Endodermal cell (in vitro differentiated cells): ENCODE data around the gene OCA2. TPM values are rescaled to one million over a fixed set of nuclear protein-coding genes. Genes with fewer than 3 reads are reported as not detected.

Experiments used
- DNase-seq: peaks from one replicate; pipeline ENCODE4 v3.0.0-alpha.2; 2017
- H3K27ac ChIP-seq: 2 replicates; pipeline ENCODE4 v1.5.1; 2013; ENCODE audit warnings: mild to moderate bottlenecking, low read depth, low read length, moderate library complexity
- H3K27me3 ChIP-seq: 2 replicates; pipeline ENCODE4 v1.6.1; 2013; ENCODE audit warnings: mild to moderate bottlenecking, low read length, moderate library complexity; ENCODE audit not compliant: insufficient read depth, control insufficient read depth, poor library complexity, severe bottlenecking
- H3K36me3 ChIP-seq: 2 replicates; pipeline ENCODE4 v1.7.0; 2013; ENCODE audit warnings: mild to moderate bottlenecking, low read length, moderate library complexity; ENCODE audit not compliant: control insufficient read depth, insufficient read depth
- H3K4me1 ChIP-seq: one replicate; pipeline ENCODE4 v1.7.0; 2013; ENCODE audit warnings: low read length; ENCODE audit not compliant: control insufficient read depth, insufficient read depth
- H3K4me3 ChIP-seq: 2 replicates; pipeline ENCODE4 v1.5.1; 2013; ENCODE audit warnings: mild to moderate bottlenecking, low read length, moderate library complexity
- H3K9ac ChIP-seq: 2 replicates; pipeline ENCODE4 v1.6.1; 2013; ENCODE audit warnings: mild to moderate bottlenecking, low read length, moderate library complexity; ENCODE audit not compliant: poor library complexity, severe bottlenecking; ENCODE audit errors: extremely low read depth
- H3K9me3 ChIP-seq: 2 replicates; pipeline ENCODE4 v1.6.1; 2013; ENCODE audit warnings: mild to moderate bottlenecking, low read length, moderate library complexity; ENCODE audit not compliant: control insufficient read depth
- H3K27ac Mint-ChIP-seq: 2 replicates; pipeline ENCODE4 v1.8.0; 2020; ENCODE audit warnings: mixed read lengths
- H3K27me3 Mint-ChIP-seq: 2 replicates; pipeline ENCODE4 v1.8.0; 2021; ENCODE audit warnings: mild to moderate bottlenecking, mixed read lengths; ENCODE audit not compliant: insufficient read depth
- H3K36me3 Mint-ChIP-seq: 2 replicates; pipeline ENCODE4 v1.8.0; 2020; ENCODE audit warnings: low read depth, mixed read lengths
- H3K4me1 Mint-ChIP-seq: 2 replicates; pipeline ENCODE4 v1.8.0; 2020; ENCODE audit warnings: mixed read lengths
- H3K4me3 Mint-ChIP-seq: 2 replicates; pipeline ENCODE4 v1.8.0; 2020; ENCODE audit warnings: mild to moderate bottlenecking, moderate library complexity, mixed read lengths
- H3K9me3 Mint-ChIP-seq: 2 replicates; pipeline ENCODE4 v1.8.0; 2020; ENCODE audit warnings: mild to moderate bottlenecking, mixed read lengths
- CTCF ChIP-seq: fragments of 200-600 bp; sonication (generic); conservative IDR thresholded peaks from 2 replicates; pipeline ENCODE4 v1.5.0; 2021; ENCODE audit warnings: antibody characterized with exemption, mild to moderate bottlenecking
- WGBS, 2 experiments: methylation state at CpG; one replicate each; pipeline versions ENCODE4 v1.1.5 to v1.1.7; 2013; ENCODE audit warnings: missing lambda C conversion rate in 2 of 2, mixed read lengths in 1 of 2; ENCODE audit not compliant: insufficient coverage in 1 of 2, insufficient read length in 1 of 2; 5-methylcytosine and 5-hydroxymethylcytosine counted together
- total RNA-seq, 2 donors: library from RNA; stranded (reverse); fragmentation: NEBNext Ultra II Directional in 1 of 2; extraction: Animal tissue kit (Norgen Biotek cat#: 25700) in 1 of 2; gene quantifications; 2 replicates in 1 of 2; 3 replicates in 1 of 2; pipeline ENCODE4 v1.2.1, GENCODE V29; 2021

OCA2 gene
- total RNA-seq, 2 donors from 2014 or later = 0.29 to 0.84 TPM

DNA sequence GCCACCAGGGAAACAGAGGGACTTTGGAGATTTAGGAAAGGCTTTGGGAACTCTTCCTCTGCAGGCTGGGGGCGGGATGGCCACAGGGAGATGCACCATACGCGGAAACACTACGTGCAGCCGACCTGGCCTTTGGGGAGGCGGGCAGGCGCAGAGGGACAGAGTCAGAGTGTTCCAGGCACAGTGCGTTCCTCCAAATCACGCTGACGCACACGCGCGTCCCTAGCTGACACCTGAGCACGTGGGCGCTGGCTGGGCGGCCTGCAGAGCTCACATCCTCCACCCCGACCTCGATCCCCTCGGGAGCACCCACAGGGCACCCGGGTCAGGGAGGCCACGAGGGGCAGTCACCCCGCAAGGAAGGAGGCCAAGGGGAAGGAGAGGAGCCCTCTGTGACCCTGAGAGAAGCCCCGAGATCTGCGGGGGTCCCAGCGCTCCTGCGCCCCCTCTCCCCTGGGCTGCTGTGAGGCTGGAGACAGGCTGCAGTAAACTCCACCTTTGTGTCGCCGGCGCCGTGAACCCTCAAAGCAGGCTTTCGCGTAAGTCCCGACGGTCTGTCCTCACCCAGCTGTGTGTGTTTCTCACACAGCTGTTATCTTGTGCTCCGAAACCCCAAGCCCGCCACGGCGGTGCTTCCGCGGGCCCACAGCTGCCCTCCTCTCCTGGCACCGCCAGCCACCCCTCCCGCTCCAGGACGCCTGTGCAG is 196.3 kb downstream of the OCA2 start:
- Histone ChIP-seq H3K27ac (no peak overlapping the region), H3K36me3 (no peaks in the 10 kb centered on the region), H3K9me3 (no peaks in the 10 kb centered on the region), H3K4me3 (no peak overlapping the region), H3K27me3 (no peaks in the 10 kb centered on the region), H3K4me1 (no peaks in the 10 kb centered on the region), H3K9ac (no peak overlapping the region)
- 92 to 97% methylated on average over 12 to 43 of the region's 43 CpGs for WGBS, 2 experiments
- DNase-seq = no peak
- H3K27ac Mint-ChIP-seq = no peak overlapping the region
- H3K9me3 Mint-ChIP-seq = peaks cover 6% of the 10 kb centered on the region
- no peak for TF ChIP-seq CTCF
- H3K36me3 Mint-ChIP-seq = no peaks in the 10 kb centered on the region
- H3K4me1 Mint-ChIP-seq = no peaks in the 10 kb centered on the region
- H3K27me3 Mint-ChIP-seq = no peaks in the 10 kb centered on the region
- no peak overlapping the region for H3K4me3 Mint-ChIP-seq

DNA sequence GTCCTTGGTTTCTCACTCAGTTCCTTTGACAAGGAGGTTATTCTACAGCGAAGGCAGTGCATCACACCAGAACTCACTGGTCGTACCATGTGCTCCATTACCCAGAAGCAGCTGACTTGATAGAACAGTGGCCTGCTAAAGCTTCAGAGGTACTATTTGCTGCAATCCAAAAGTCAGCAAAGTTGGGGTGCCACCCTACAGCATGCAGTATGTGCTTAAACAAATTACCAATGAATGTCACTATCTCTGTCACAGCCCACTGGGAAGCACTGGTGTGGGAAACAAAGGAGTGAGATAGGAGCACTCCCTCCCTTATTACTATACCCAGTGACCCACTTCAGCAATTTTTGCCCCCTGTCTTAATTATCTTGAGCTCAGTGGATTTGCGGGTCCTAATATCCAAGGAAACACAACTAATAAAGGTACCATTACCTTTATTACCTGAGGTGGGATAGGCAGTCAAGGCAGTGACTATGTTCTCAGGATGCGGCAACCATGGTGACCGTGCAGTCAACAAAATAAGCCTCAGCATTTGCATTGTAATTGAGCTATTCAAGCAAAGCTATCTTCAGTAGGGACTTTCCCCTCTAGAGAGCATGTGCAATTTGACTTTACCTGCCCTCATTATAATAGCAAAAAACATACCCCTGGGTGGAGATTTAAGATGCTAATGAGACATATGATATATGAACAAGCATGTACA is 199.4 kb downstream of the OCA2 start:
- Histone ChIP-seq H3K4me3 (no peak overlapping the region), H3K36me3 (no peaks in the 10 kb centered on the region), H3K9me3 (peaks cover 4% of the 10 kb centered on the region), H3K27me3 (no peaks in the 10 kb centered on the region), H3K27ac (no peak overlapping the region), H3K4me1 (no peaks in the 10 kb centered on the region), H3K9ac (no peak overlapping the region)
- Mint-ChIP-seq H3K4me3 (no peak overlapping the region), H3K27ac (no peak overlapping the region), H3K36me3 (no peaks in the 10 kb centered on the region), H3K9me3 (peaks cover 34% of the 10 kb centered on the region), H3K4me1 (no peaks in the 10 kb centered on the region), H3K27me3 (no peaks in the 10 kb centered on the region)
- no peak for TF ChIP-seq CTCF
- no peak for DNase-seq
- 84 to 91% methylated on average over 5 of the region's 5 CpGs for WGBS, 2 experiments

GRCh38 chr15:27897481-27897880 is 201.6 kb downstream of the OCA2 start:
- no peak overlapping the region for H3K27ac ChIP-seq
- Mint-ChIP-seq H3K27me3 (no peaks in the 10 kb centered on the region), H3K4me1 (no peaks in the 10 kb centered on the region), H3K27ac (no peak overlapping the region), H3K36me3 (peaks cover 4% of the 10 kb centered on the region), H3K4me3 (no peak overlapping the region), H3K9me3 (peaks cover 57% of the 10 kb centered on the region)
- peak; percentile 26 for TF ChIP-seq CTCF
- H3K4me3 ChIP-seq = no peak overlapping the region
- no peaks in the 10 kb centered on the region for H3K36me3 ChIP-seq
- no peaks in the 10 kb centered on the region for H3K4me1 ChIP-seq
- no peak for DNase-seq
- H3K9me3 ChIP-seq = peaks cover 24% of the 10 kb centered on the region
- H3K27me3 ChIP-seq = no peaks in the 10 kb centered on the region
- H3K9ac ChIP-seq = no peak overlapping the region
- 93 to 94% methylated on average over 2 to 9 of the region's 9 CpGs for WGBS, 2 experiments
